HCT116 (cell line): ENCODE results near the gene PBX3. TPM values are rescaled to one million over a fixed set of nuclear protein-coding genes. Genes with fewer than 3 reads are reported as not detected.

ENCODE experiments used
- ATAC-seq: fragments of 200-7000 bp; cut with Tn5 transposase; 2 replicates; pipeline ENCODE4 v1.9.1; 2020; ENCODE audit warnings: mild to moderate bottlenecking, moderate library complexity
- BruUV-seq: library from RNA; stranded (reverse); fragments of 400-500 nt; replicated peaks from 2 replicates; lab custom pipeline; 2021; lab: Mats Ljungman, UMichigan
- CTCF ChIA-PET: fragments of 300-600 bp; sonication (Branson Sonifier 250); formaldehyde crosslinking; loops from one replicate; lab custom pipeline; 2021; ENCODE audit warnings: antibody characterized with exemption; lab: Charles Lee
- POLR2A ChIA-PET: fragments of 300-600, 350-600 bp; sonication (Branson Sonifier 250); formaldehyde crosslinking; loops from one replicate; lab custom pipeline; 2021; ENCODE audit warnings: antibody characterized with exemption; lab: Charles Lee
- RAD21 ChIA-PET, 2 experiments: fragments of 300-600 bp; sonication (Branson Sonifier 250); formaldehyde crosslinking; loops; one replicate each; lab custom pipeline; 2023; ENCODE audit warnings: low total read pairs in 2 of 2; ENCODE audit not compliant: uncharacterized antibody in 2 of 2, unreplicated experiment in 2 of 2, low non-redundant PET in 1 of 2; lab: Charles Lee
- DNase-seq: peaks from one replicate; pipeline ENCODE4 v3.0.0-alpha.2; 2010; ENCODE audit warnings: low read depth, low spot score
- H2AFZ ChIP-seq: fragments of 200-600 bp; shearing (Covaris generic), sonication (generic); 2 replicates; pipeline ENCODE4 v1.6.1; 2017; ENCODE audit warnings: low read depth, mixed run types, mixed read lengths, antibody characterized with exemption, low read length; ENCODE audit not compliant: poor library complexity, severe bottlenecking
- H3K27ac ChIP-seq: 2 replicates; pipeline ENCODE4 v1.5.1; 2012; ENCODE audit warnings: low read depth, low read length
- H3K27me3 ChIP-seq: fragments of 200-600 bp; sonication (generic); 2 replicates; pipeline ENCODE4 v1.6.1; 2016; ENCODE audit warnings: mixed run types, low read length, mixed read lengths; ENCODE audit not compliant: insufficient read depth
- H3K36me3 ChIP-seq, 2 experiments: fragments of 200-500 bp in 1 of 2; fragments of 200-600 bp in 1 of 2; sonication (Bioruptor generic) in 1 of 2; sonication (generic) in 1 of 2; 2 replicates each; pipeline versions ENCODE4 v1.5.1 to v1.6.1; 2014 to 2016; ENCODE audit warnings: low read length in 2 of 2, inconsistent platforms in 1 of 2, mixed read lengths in 1 of 2, mixed run types in 1 of 2; ENCODE audit not compliant: insufficient read depth in 2 of 2, control insufficient read depth in 1 of 2
- H3K4me1 ChIP-seq, 2 experiments: fragments of 200-600 bp in 1 of 2; sonication (generic) in 1 of 2; 2 replicates each; pipeline versions ENCODE4 v1.5.1 to v1.6.1; 2012 to 2017; ENCODE audit warnings: low read length in 2 of 2, inconsistent platforms in 1 of 2, mild to moderate bottlenecking in 1 of 2, mixed read lengths in 1 of 2, mixed run types in 1 of 2, moderate library complexity in 1 of 2; ENCODE audit not compliant: insufficient read depth in 2 of 2, control insufficient read depth in 1 of 2
- H3K4me2 ChIP-seq: fragments of 200-600 bp; sonication (generic); 2 replicates; pipeline ENCODE4 v1.6.1; 2017; ENCODE audit warnings: mixed run types, low read length, mixed read lengths
- H3K4me3 ChIP-seq, 2 experiments: fragments of 200-600 bp in 1 of 2; sonication (generic) in 1 of 2; replicated peaks in 1 of 2; 2 replicates each; pipeline ENCODE4 v1.5.1; 2011 to 2016; ENCODE audit warnings: low read length in 2 of 2, control low read depth in 1 of 2, low read depth in 1 of 2, mild to moderate bottlenecking in 1 of 2, mixed read lengths in 1 of 2, mixed run types in 1 of 2
- H3K79me2 ChIP-seq: fragments of 200-600 bp; sonication (generic); 2 replicates; pipeline ENCODE4 v1.6.1; 2017; ENCODE audit warnings: mild to moderate bottlenecking, mixed run types, low read length, moderate library complexity, mixed read lengths; ENCODE audit not compliant: insufficient read depth
- H3K9ac ChIP-seq: fragments of 200-600 bp; sonication (generic); 2 replicates; pipeline ENCODE4 v1.6.1; 2016; ENCODE audit warnings: low read length, mixed read lengths
- H3K9me2 ChIP-seq: fragments of 200-600 bp; sonication (generic), shearing (Covaris generic); 2 replicates; pipeline ENCODE4 v1.6.1; 2017; ENCODE audit warnings: mixed run types, mild to moderate bottlenecking, moderate library complexity; ENCODE audit not compliant: insufficient read depth
- H3K9me3 ChIP-seq, 2 experiments: fragments of 200-500 bp in 1 of 2; fragments of 200-600 bp in 1 of 2; sonication (Bioruptor generic) in 1 of 2; sonication (generic) in 1 of 2; 2 replicates each; pipeline ENCODE4 v1.6.1; 2014 to 2017; ENCODE audit warnings: low read length in 2 of 2, mixed read lengths in 2 of 2, inconsistent platforms in 1 of 2, low read depth in 1 of 2, mild to moderate bottlenecking in 1 of 2, mixed run types in 1 of 2, moderate library complexity in 1 of 2; ENCODE audit not compliant: control insufficient read depth in 1 of 2, insufficient read depth in 1 of 2
- H4K20me1 ChIP-seq: fragments of 200-600 bp; sonication (generic), shearing (Covaris generic); 2 replicates; pipeline ENCODE4 v1.6.1; 2017; ENCODE audit warnings: mixed run types, mild to moderate bottlenecking, moderate library complexity; ENCODE audit not compliant: insufficient read depth
- EGR1 ChIP-seq: IDR thresholded peaks from 2 replicates; pipeline ENCODE4 v1.6.1; 2012; ENCODE audit warnings: low read depth
- ELF1 ChIP-seq: IDR thresholded peaks from 2 replicates; pipeline ENCODE4 v1.6.1; 2012; ENCODE audit warnings: low read depth, borderline replicate concordance
- POLR2A ChIP-seq: IDR thresholded peaks from 2 replicates; pipeline ENCODE4 v1.7.0; 2011; ENCODE audit warnings: borderline replicate concordance; ENCODE audit not compliant: insufficient read depth, insufficient read length; ENCODE audit errors: extremely low read depth
- REST ChIP-seq: IDR thresholded peaks from 2 replicates; pipeline ENCODE4 v1.6.1; 2012; ENCODE audit warnings: low read depth
- YY1 ChIP-seq: IDR thresholded peaks from 2 replicates; pipeline ENCODE4 v1.6.1; 2011; ENCODE audit warnings: low read length, low read depth, moderate library complexity, mild to moderate bottlenecking; ENCODE audit not compliant: insufficient replicate concordance; ENCODE audit errors: extremely low read depth
- intact Hi-C: fragments of 100-400 bp; cut with micrococcal nuclease; formaldehyde crosslinking; loops from 2 replicates; pipeline ENCODE4 v1.10.0; 2022
- total RNA-seq: library from RNA; stranded (reverse); gene quantifications from one replicate; pipeline ENCODE4 v1.2.1, GENCODE V29; 2021; ENCODE audit not compliant: unreplicated experiment

PBX3 gene
- total RNA-seq, 1 experiment from 2014 or later: 13.5 TPM

- TF ChIP-seq REST: no peak
- no peak for TF ChIP-seq POLR2A
These were observed 165.5 kb downstream of the PBX3 start (continued) for GRCh38 chr9:125912667-125913066.

- intact Hi-C loops: no loop called here
- no peaks in the 10 kb centered on the region for H4K20me1 ChIP-seq
- DNase-seq: no peak
- TF ChIP-seq ELF1: no peak
- no peak for TF ChIP-seq POLR2A
- no peak for TF ChIP-seq YY1
- TF ChIP-seq EGR1: no peak
- TF ChIP-seq REST: no peak
- no peaks in the 10 kb centered on the region for H3K4me1 ChIP-seq
- no peak overlapping the region for H3K4me3 ChIP-seq
- no TSS peak for BruUV-seq
- H3K9ac ChIP-seq: no peak overlapping the region
- H2AFZ ChIP-seq: no peak overlapping the region
- no peak overlapping the region for H3K4me2 ChIP-seq
- no peak for ATAC-seq
- H3K79me2 ChIP-seq: no peaks in the 10 kb centered on the region
- ChIA-PET RAD21 (no interaction called here), CTCF (no interaction called here), POLR2A (no interaction called here)
- H3K9me3 ChIP-seq: no peaks in the 10 kb centered on the region
- no peaks in the 10 kb centered on the region for H3K36me3 ChIP-seq
- H3K27me3 ChIP-seq: no peaks in the 10 kb centered on the region
- no peaks in the 10 kb centered on the region for H3K9me2 ChIP-seq
- no peak overlapping the region for H3K27ac ChIP-seq
These were observed 166.4 kb downstream of the PBX3 start for GRCh38 chr9:125913551-125913950.
